Measurements from ENCODE around the gene TEAD1. TPM values are rescaled to one million over a fixed set of nuclear protein-coding genes. Genes with fewer than 3 reads are reported as not detected.

TEAD1 gene
- total and polyA plus RNA-seq, 2 experiments from 2014 or later, result 24.5 to 103 TPM

GRCh38 chr11:12640355-12640754 is 33.9 kb upstream of the TEAD1 start (continued):
- no peak for TF ChIP-seq ZNF462 (CRISPR knock-in tag; IDR thresholded peaks at IDR 0.05)
- no peak for TF ChIP-seq CTCF (conservative IDR thresholded peaks at IDR 0.05; ENCODE audit: low read depth in 2 of 2)
- TF ChIP-seq ZNF114 (CRISPR knock-in tag; IDR thresholded peaks at IDR 0.05), result no peak
- TF ChIP-seq NANOG (IDR thresholded peaks at IDR 0.05; ENCODE audit: borderline replicate concordance), result no peak
- TF ChIP-seq REST (IDR thresholded peaks at IDR 0.05; ENCODE audit: unreplicated experiment), result no peak
